ENCODE data around the gene C4orf50.
"Not testable (repeated sequence)": the region's sequence is repeated elsewhere in the genome, so short reads cannot be mapped to it uniquely, and the experiment has no call there.

C4orf50 gene

DNA sequence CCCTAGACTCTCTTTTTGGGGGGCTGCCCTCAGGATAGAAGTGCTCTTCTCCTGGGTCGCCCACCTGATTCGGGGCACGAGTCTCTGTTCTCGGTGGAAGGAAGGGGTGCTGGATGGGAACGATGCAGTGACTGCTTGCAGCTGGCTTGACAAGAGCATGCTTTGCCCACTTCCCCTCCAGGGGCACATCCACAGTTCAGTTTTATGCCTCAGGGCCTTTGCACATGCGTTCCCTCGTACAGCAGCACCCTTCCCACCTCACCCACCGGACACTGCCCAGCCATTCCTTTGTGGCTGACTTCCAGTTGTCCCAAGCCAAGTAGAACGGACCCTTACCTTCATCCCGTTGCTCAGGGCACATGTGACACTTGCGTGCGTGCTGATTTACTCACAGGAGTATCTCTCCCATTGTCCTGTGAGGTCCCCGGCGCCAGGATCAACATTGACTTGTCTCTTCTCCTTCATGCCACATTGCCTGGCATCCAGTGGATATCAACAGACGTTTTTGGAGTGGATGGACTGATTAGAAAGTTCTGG, 60.0 kb downstream of the C4orf50 start:
- H3K4me3 Mint-ChIP-seq, result no peak overlapping the region
- no peak overlapping the region for H3K27ac Mint-ChIP-seq
- H3K4me1 Mint-ChIP-seq, result no peaks in the 10 kb centered on the region
- peaks cover 2% of the 10 kb centered on the region for H3K27me3 Mint-ChIP-seq
- H3K9me3 Mint-ChIP-seq, result no peaks in the 10 kb centered on the region
- H3K36me3 Mint-ChIP-seq, result no peaks in the 10 kb centered on the region

- H3K4me3 Mint-ChIP-seq, result no peak overlapping the region
- no peaks in the 10 kb centered on the region for H3K36me3 Mint-ChIP-seq
- no peaks in the 10 kb centered on the region for H3K9me3 Mint-ChIP-seq
- H3K27me3 Mint-ChIP-seq, result peaks cover 2% of the 10 kb centered on the region
- H3K4me1 Mint-ChIP-seq, result no peaks in the 10 kb centered on the region
- H3K27ac Mint-ChIP-seq, result no peak overlapping the region
Observed at GRCh38 chr4:5957076-5957475, 61.2 kb downstream of the C4orf50 start.

DNA sequence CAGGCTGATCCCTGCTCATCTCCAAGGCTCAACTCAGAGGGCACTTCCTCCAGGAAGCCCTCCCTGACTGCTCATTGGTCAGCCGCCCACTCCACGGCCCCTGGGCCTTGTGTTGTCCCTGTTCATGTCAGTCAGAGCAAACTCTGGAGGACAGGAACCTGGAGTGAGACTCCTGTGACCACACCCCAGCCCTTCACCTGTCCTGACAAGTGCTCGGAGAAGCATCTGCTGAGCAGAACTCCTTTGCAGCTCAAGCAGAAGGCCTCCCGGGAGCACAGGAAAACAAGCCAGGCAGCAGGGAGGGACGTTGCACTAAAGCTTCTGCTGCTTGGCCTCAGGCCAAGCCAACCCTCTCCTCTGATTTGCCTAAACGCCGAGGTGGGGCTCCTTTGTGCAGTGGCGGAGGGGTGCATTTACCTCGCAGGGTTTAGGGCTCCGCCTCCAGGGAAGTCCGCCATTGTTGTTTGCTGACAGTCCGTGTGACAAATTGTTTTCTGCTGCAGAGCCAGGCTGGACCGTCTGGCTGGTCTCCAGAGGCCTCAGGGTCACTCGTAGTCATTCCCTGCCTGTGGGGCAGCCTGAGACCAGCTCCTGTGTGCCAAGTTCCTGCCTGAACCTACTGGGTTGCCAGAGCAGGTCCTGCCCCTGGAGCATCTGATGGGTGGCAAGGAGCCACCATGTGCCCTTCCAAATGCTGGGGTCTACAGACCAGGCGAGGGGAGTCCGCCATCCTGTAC, 61.8 kb downstream of the C4orf50 start:
- Mint-ChIP-seq H3K4me3 (no peak overlapping the region), H3K4me1 (no peaks in the 10 kb centered on the region), H3K27ac (no peak overlapping the region), H3K36me3 (no peaks in the 10 kb centered on the region), H3K9me3 (no peaks in the 10 kb centered on the region), H3K27me3 (peaks cover 2% of the 10 kb centered on the region)

DNA sequence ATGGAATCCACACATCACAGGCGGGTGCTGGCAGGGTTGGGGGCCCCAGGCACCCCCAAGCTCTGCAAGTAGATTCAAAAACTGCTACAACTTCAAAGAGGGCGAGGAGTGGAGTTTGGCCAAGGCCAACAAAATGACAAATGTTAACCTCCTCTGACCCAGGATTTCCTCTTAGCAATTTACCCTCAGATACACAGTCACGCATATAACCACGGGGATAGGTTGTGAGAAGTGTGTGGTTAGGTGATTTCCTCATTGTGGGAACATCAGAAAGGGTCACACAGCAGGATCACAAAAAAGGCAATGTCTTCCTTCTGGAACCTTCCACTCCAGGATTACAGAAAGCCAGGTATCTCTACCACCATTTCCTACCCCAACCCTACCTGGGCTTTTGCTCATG, 62.4 kb downstream of the C4orf50 start:
- H3K4me3 Mint-ChIP-seq, result no peak overlapping the region
- H3K27me3 Mint-ChIP-seq, result peaks cover 2% of the 10 kb centered on the region
- no peak overlapping the region for H3K27ac Mint-ChIP-seq
- no peaks in the 10 kb centered on the region for H3K4me1 Mint-ChIP-seq
- H3K9me3 Mint-ChIP-seq, result no peaks in the 10 kb centered on the region
- H3K36me3 Mint-ChIP-seq, result no peaks in the 10 kb centered on the region

DNA sequence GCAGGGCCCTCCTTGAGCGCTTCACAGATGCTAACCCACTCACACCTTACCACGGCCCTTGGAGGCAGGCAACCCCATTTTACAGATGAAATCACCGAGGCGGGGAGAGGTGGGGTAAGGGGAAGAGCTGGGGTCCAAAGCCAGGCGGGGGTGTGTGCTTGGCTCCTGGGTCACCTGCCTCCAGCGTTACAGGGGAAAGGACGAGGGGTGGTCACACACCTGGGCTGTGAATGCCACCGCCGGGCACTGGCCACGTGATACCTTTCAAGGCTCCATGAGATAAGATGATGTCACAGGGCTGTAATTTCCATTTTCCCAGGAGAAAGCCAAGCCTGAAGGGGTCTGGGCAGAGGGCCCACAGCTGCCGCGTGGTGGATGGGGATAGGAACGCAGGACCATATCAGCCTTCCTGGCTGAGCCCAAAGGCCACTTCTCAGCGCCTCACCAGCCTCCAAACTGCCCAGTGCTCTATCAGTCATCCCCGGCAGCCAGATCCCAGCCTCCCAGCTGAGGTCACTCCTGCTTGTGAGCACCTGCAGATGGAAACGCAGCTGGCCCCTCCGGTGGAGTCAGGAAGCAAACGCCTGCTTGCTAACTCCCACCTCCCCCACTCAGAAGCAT, 62.9 kb downstream of the C4orf50 start:
- Mint-ChIP-seq H3K4me3 (no peak overlapping the region), H3K27ac (no peak overlapping the region), H3K9me3 (no peaks in the 10 kb centered on the region)

DNA sequence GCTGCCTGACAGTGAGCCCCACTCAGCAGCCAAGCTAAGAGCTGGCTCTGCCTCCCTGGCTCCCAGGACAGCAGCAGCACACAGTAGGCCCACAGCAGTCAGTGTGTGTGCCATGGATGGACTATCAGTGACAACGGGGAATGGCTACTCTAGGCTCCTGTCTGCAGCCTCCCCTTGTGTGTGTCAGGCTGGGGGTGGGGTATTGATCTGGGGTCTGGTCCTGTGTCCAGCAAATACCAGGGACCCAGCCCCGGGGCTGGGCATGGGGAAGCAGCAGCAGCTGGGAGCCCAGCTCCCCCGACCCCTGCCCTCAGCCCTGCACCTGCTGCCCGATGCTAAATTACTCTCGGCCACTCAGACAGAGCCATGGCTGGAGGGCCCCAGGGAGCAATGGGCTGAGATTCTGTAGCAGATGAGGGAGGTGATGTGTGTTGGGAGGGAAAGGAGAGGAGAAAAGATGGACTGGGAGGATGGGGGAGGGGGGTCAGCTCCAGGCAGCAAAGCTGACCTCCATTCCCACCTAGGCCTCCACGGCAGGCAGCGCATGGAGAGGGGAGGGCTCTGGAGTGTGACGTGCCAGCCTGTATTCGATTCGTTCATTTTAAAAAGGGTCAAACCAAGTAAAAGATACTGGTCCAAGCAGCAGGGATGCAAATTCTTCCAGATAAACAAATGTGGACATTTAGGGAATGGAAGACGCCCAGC, 64.0 kb downstream of the C4orf50 start:
- Mint-ChIP-seq H3K27ac (no peak overlapping the region), H3K27me3 (peaks cover 4% of the 10 kb centered on the region), H3K4me3 (no peak overlapping the region), H3K36me3 (no peaks in the 10 kb centered on the region), H3K4me1 (no peaks in the 10 kb centered on the region), H3K9me3 (no peaks in the 10 kb centered on the region)

More for the DNA sequence above, 62.9 kb downstream of the C4orf50 start:
- Mint-ChIP-seq H3K27me3 (peaks cover 4% of the 10 kb centered on the region), H3K4me1 (no peaks in the 10 kb centered on the region), H3K36me3 (no peaks in the 10 kb centered on the region)

GRCh38 chr4:5952975-5953951, 65.0 kb downstream of the C4orf50 start:
- Mint-ChIP-seq H3K4me1 (no peaks in the 10 kb centered on the region), H3K9me3 (no peaks in the 10 kb centered on the region), H3K27ac (no peak overlapping the region), H3K27me3 (peaks cover 4% of the 10 kb centered on the region), H3K4me3 (no peak overlapping the region), H3K36me3 (no peaks in the 10 kb centered on the region)

DNA sequence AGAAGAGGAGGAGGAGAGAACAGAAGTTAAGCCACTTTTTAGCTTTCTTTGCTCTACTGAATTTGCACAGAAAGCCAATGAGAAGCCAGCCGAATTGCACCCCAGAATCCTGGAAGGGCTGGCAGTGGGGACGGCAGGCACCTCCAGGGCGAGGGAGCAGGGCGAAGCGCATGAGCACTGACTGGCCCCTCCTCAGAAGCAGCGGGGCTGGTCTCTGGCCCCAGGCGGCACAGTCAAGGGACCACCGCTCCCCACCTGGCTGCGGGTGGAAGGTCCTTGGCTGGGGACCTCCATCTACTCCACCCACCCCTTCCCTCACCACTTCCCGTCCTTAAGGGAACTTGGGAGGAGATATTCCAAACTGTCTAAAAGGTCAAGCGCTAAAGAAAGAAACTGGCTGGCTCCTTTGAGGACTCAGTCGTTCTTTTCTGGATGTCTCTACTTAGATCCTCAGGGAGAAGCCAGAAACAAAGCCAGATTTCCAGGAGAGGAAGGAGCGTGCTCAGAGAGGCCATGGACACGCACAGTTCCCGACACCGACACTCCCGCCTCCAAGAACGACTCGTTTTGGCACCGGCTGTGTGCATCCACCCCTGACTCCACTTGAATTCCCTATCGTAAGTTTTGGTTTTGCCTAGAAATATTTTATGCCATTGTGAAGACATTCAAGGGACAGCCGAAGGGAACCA, 65.8 kb downstream of the C4orf50 start:
- Mint-ChIP-seq H3K4me1 (no peaks in the 10 kb centered on the region), H3K4me3 (no peak overlapping the region), H3K36me3 (no peaks in the 10 kb centered on the region), H3K27ac (no peak overlapping the region), H3K27me3 (peaks cover 6% of the 10 kb centered on the region), H3K9me3 (no peaks in the 10 kb centered on the region)

GRCh38 chr4:5946653-5947052, 71.6 kb downstream of the C4orf50 start:
- not testable (repeated sequence) for H3K36me3 Mint-ChIP-seq, H3K27me3 Mint-ChIP-seq, H3K27ac Mint-ChIP-seq, H3K4me1 Mint-ChIP-seq, H3K4me3 Mint-ChIP-seq, H3K9me3 Mint-ChIP-seq

DNA sequence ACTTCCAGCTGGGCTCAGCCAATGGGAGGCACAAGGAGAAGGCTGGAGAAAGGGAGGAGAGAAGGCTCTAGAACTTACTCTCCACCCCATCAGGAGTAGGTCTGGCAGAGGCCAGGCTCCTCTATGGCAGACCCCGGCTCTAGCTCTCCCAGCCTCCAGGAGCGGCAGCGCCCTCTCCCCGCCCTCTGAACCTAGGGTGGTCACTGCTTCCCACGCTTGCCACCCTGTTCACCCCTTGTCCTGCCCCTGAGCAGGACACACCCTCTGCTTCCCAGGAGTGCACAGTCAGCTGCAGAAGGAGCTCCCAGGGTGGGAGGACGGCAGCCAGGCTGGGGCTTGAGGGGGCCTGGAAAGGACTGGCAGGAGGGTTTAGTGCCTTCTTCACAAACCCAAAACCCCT, 72.3 kb downstream of the C4orf50 start:
- H3K4me1 Mint-ChIP-seq, result no peaks in the 10 kb centered on the region
- H3K36me3 Mint-ChIP-seq, result no peaks in the 10 kb centered on the region
- no peaks in the 10 kb centered on the region for H3K9me3 Mint-ChIP-seq
- H3K4me3 Mint-ChIP-seq, result no peak overlapping the region
- H3K27ac Mint-ChIP-seq, result no peak overlapping the region
- H3K27me3 Mint-ChIP-seq, result peaks cover 9% of the 10 kb centered on the region

- Mint-ChIP-seq H3K9me3 (no peaks in the 10 kb centered on the region), H3K36me3 (no peaks in the 10 kb centered on the region), H3K4me3 (no peak overlapping the region), H3K4me1 (no peaks in the 10 kb centered on the region), H3K27ac (no peak overlapping the region), H3K27me3 (peaks cover 7% of the 10 kb centered on the region)
Observed at GRCh38 chr4:5945171-5945570, 73.1 kb downstream of the C4orf50 start.

- H3K36me3 Mint-ChIP-seq, result no peaks in the 10 kb centered on the region
- H3K27me3 Mint-ChIP-seq, result peaks cover 7% of the 10 kb centered on the region
- H3K27ac Mint-ChIP-seq, result no peak overlapping the region
- H3K4me1 Mint-ChIP-seq, result no peaks in the 10 kb centered on the region
- no peaks in the 10 kb centered on the region for H3K9me3 Mint-ChIP-seq
- H3K4me3 Mint-ChIP-seq, result no peak overlapping the region
Observed at GRCh38 chr4:5943561-5943960, 74.7 kb downstream of the C4orf50 start.

- no peak overlapping the region for H3K27ac Mint-ChIP-seq
- H3K27me3 Mint-ChIP-seq, result peaks cover 5% of the 10 kb centered on the region
- no peaks in the 10 kb centered on the region for H3K36me3 Mint-ChIP-seq
- H3K4me1 Mint-ChIP-seq, result no peaks in the 10 kb centered on the region
- H3K4me3 Mint-ChIP-seq, result no peak overlapping the region
- no peaks in the 10 kb centered on the region for H3K9me3 Mint-ChIP-seq
Observed at GRCh38 chr4:5942947-5943346, 75.3 kb downstream of the C4orf50 start.

- Mint-ChIP-seq H3K4me1 (no peaks in the 10 kb centered on the region), H3K9me3 (no peaks in the 10 kb centered on the region), H3K4me3 (no peak overlapping the region), H3K27ac (no peak overlapping the region), H3K27me3 (peaks cover 5% of the 10 kb centered on the region), H3K36me3 (no peaks in the 10 kb centered on the region)
Observed at GRCh38 chr4:5941601-5942000, 76.6 kb downstream of the C4orf50 start.
